MM.1S (cell line): Measurements from ENCODE around the gene TRAPPC11.

Source experiments
- CTCF ChIP-seq: fragments of 300-600 bp; sonication (generic); IDR thresholded peaks from 2 replicates; pipeline ENCODE4 v1.5.1; 2016; ENCODE audit warnings: antibody characterized with exemption, low read length, mixed read lengths
- EZH2 ChIP-seq: fragments of 300-600 bp; sonication (generic); optimal IDR thresholded peaks from 2 replicates; pipeline ENCODE3; 2017; ENCODE audit warnings: low read depth, mild to moderate bottlenecking, antibody characterized with exemption, low read length, mixed read lengths

GRCh38 chr4:183670960-183671555 is 12.0 kb downstream of the TRAPPC11 start:
- TF ChIP-seq EZH2 (no peak), CTCF (no peak)
